ENCODE measurements around the gene MPP1.
"Not testable (repeated sequence)": the region's sequence is repeated elsewhere in the genome, so short reads cannot be mapped to it uniquely, and the experiment has no call there.

Gene MPP1

GRCh38 chrX:154822029-154822428 lies 16.7 kb upstream of the MPP1 start:
- TF ChIP-seq JUND (IDR thresholded peaks at IDR 0.05; ENCODE audit: low read depth): no peak

GRCh38 chrX:154821523-154821922 lies 16.2 kb upstream of the MPP1 start:
- in situ Hi-C loops (cut with HindIII; ENCODE audit: low pct_unique_long_range_greater_than_20kb, low sequenced_read_pairs): no loop called here
- DNase-seq (ENCODE audit: low read depth in 1 of 2, low spot score in 1 of 2): no peak
- no peak for TF ChIP-seq JUND (IDR thresholded peaks at IDR 0.05; ENCODE audit: low read depth)

More at GRCh38 chrX:154822029-154822428, 16.7 kb upstream of the MPP1 start:
- DNase-seq (ENCODE audit: low read depth in 1 of 2, low spot score in 1 of 2): no peak
- in situ Hi-C loops (cut with HindIII; ENCODE audit: low pct_unique_long_range_greater_than_20kb, low sequenced_read_pairs): no loop called here

GRCh38 chrX:154819771-154820341 lies 14.6 kb upstream of the MPP1 start:
- DNase-seq (ENCODE audit: low read depth in 1 of 2, low spot score in 1 of 2): no peak
- no peak for TF ChIP-seq JUND (IDR thresholded peaks at IDR 0.05; ENCODE audit: low read depth)

DNA sequence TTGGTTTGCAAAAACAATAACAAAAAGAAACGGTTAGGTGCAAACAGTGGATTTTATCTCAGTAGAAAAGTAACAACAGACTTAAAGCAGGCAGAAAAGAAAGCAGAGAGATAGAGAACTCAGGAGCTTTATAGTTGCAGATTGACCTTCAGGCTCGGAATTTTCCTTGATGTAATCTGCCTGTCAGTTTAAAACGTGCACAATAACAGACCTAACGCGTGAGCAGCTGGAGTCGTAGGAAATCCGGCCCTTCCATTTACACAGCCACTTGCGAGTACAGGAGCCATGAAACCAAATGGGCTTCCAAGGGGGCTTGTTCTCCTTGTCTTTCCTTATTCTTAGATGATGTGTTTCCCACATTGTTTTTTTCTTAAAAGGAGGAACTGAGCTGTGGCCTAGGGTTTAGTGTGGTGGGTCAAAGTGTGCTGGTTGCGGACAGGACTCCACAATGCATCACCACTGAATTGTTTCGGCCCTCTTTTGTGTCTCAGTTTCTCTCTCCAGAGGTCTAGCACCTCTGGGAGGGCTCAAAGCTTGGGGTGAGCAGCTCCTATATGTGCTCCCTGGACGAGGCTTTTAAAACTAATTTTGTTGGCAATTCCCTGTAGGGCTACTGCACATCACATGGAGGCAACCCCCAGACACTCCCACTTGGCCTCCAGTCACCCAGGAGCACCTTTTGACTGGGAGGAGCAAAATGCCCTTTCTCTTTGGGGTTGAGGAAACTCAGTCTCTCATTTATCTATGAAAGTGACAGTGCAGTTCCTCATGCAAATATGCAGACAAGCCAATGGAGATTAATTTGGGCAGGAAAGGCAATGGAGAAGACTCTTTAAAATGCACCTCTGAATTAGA lies 13.9 kb upstream of the MPP1 start:
- no peak for TF ChIP-seq JUND (IDR thresholded peaks at IDR 0.05; ENCODE audit: low read depth)
- DNase-seq (ENCODE audit: low read depth in 1 of 2, low spot score in 1 of 2): no peak
- in situ Hi-C loops (cut with HindIII; ENCODE audit: low pct_unique_long_range_greater_than_20kb, low sequenced_read_pairs): no loop called here

More at GRCh38 chrX:154819771-154820341, 14.6 kb upstream of the MPP1 start:
- in situ Hi-C loops (cut with HindIII; ENCODE audit: low pct_unique_long_range_greater_than_20kb, low sequenced_read_pairs): no loop called here

- in situ Hi-C loops (cut with HindIII; ENCODE audit: low pct_unique_long_range_greater_than_20kb, low sequenced_read_pairs); DNase-seq (ENCODE audit: low read depth in 1 of 2, low spot score in 1 of 2): not testable (repeated sequence)
Measured at GRCh38 chrX:154817048-154817618, 11.8 kb upstream of the MPP1 start.

- in situ Hi-C loops (cut with HindIII; ENCODE audit: low pct_unique_long_range_greater_than_20kb, low sequenced_read_pairs); DNase-seq (ENCODE audit: low read depth in 1 of 2, low spot score in 1 of 2): not testable (repeated sequence)
Measured at GRCh38 chrX:154816326-154816898, 11.1 kb upstream of the MPP1 start.

GRCh38 chrX:154815274-154815818 lies 10.1 kb upstream of the MPP1 start:
- in situ Hi-C loops (cut with HindIII; ENCODE audit: low pct_unique_long_range_greater_than_20kb, low sequenced_read_pairs): no loop called here
- TF ChIP-seq JUND (IDR thresholded peaks at IDR 0.05; ENCODE audit: low read depth): no peak

DNA sequence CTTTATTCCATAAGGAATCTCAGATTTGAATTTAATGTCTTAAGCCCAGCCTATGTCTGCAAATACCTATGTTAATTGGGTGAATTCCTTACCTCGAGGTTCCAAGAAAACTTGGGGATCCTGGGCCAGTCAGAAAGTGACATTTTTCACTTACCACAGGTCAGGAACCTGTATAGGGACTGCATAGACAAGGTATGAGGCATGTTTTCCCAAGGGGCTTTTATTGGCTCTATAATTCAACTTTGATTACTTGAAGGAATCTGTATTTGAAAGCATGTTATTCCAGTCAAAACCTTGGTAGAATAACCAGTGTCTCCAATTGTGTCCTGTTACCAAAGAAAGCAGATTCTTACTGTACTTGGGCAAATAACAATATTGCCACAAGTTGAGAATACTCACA lies 8.5 kb upstream of the MPP1 start:
- no peak for TF ChIP-seq JUND (IDR thresholded peaks at IDR 0.05; ENCODE audit: low read depth)
- in situ Hi-C loops (cut with HindIII; ENCODE audit: low pct_unique_long_range_greater_than_20kb, low sequenced_read_pairs): no loop called here
- no peak for DNase-seq (ENCODE audit: low read depth in 1 of 2, low spot score in 1 of 2)

More at GRCh38 chrX:154815274-154815818, 10.1 kb upstream of the MPP1 start:
- no peak for DNase-seq (ENCODE audit: low read depth in 1 of 2, low spot score in 1 of 2)

DNA sequence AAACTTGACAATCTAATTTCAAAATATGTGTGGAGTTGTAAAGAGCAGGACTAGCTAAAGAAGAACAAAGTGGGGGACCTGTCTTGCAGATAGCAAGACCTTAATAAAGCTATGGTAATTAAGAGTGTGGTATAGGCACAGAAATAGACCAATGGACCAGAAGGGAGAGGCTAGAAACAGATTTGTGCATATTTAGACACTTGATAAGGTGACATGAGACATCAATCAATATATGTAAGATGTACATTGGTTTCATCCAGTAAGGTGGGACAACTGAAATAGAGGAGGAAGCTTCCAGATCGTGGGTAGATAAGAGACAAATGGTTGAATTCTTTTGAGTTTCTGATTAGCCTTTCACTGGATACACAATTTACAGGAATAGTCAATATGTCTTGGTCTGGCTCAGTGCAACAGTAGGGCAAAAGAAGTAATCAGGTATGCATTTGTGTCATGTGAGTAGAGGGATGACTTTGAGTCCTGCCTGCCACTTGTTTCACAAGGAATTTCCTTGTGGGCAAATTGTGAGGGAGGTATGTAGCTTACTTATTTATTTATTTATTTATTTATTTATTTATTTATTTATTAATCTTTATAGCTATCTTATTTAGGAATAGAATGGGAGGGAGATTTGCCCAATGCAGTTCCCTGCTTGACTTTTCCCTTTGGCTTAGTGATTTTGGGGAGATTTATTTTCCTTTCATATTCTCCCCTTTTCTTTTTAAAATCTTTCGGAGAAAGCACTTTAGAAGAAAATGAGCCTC lies 7.2 kb upstream of the MPP1 start:
- no peak for TF ChIP-seq JUND (IDR thresholded peaks at IDR 0.05; ENCODE audit: low read depth)
- no peak for DNase-seq (ENCODE audit: low read depth in 1 of 2, low spot score in 1 of 2)
- in situ Hi-C loops (cut with HindIII; ENCODE audit: low pct_unique_long_range_greater_than_20kb, low sequenced_read_pairs): no loop called here

DNA sequence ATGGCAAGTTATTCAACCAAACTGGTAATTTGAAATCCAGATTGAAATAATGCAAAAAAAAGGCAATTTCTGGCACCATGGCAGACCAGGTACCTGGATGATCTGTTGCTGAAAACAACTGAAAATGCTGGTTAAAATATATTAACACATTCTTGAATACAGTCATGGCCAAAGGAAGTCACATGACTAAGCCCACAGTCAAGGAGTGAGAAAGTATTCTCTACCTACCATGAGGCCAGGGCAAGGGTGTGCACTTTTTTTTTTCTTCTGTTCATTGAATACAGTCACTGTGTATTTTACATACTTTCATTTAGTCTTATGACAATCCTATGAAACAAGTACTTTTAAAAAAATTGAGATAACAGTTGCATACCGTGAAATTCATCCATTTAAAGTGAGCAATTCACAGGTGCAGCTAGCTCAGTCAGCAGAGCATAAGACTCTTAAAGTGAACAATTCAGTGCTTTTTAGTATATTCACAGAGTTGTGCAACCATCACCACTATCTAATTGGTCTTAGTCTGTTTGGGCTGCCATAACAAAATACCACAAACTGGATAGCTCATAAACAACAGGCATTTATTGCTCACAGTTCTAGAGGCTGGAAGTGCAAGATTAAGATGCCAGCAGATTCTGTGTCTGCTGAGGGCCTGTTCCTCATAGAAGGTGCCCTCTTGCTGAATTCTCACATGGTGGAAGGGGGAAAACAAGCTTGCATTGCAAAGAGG lies 4.8 kb upstream of the MPP1 start:
- DNase-seq (ENCODE audit: low read depth in 1 of 2, low spot score in 1 of 2): no peak
- in situ Hi-C loops (cut with HindIII; ENCODE audit: low pct_unique_long_range_greater_than_20kb, low sequenced_read_pairs): no loop called here
- TF ChIP-seq JUND (IDR thresholded peaks at IDR 0.05; ENCODE audit: low read depth): no peak

GRCh38 chrX:154806837-154807501 lies 1.7 kb upstream of the MPP1 start:
- in situ Hi-C loops (cut with HindIII; ENCODE audit: low pct_unique_long_range_greater_than_20kb, low sequenced_read_pairs): no loop called here
- no peak for TF ChIP-seq JUND (IDR thresholded peaks at IDR 0.05; ENCODE audit: low read depth)
- DNase-seq (ENCODE audit: low read depth in 1 of 2, low spot score in 1 of 2): no peak

Measured in T47D (cell line).